AG09309 (cell line): ENCODE measurements around the gene IL18BP.

Source experiments
- DNase-seq: peaks from one replicate; pipeline ENCODE4 v3.0.0-alpha.2; 2010; ENCODE audit warnings: low read depth
- H3K4me3 ChIP-seq: 2 replicates; pipeline ENCODE4 v1.5.1; 2011; ENCODE audit warnings: mild to moderate bottlenecking, low read depth, low read length, moderate library complexity; ENCODE audit not compliant: control insufficient read depth
- CTCF ChIP-seq: IDR thresholded peaks from 2 replicates; pipeline ENCODE4 v1.5.1; 2011; ENCODE audit warnings: mild to moderate bottlenecking, low read depth, low read length, inconsistent platforms; ENCODE audit not compliant: insufficient read depth, control insufficient read depth; ENCODE audit errors: missing control alignments

The IL18BP gene

GRCh38 chr11:71998649-71999310 is at the start of gene IL18BP:
IL18BP (plus strand) TSS chr11:71998909; CDS start chr11:71999985, 1,076 bp downstream.
- no peak for TF ChIP-seq CTCF
- DNase-seq = no peak
- peak within 1 kb of the TSS; percentile 5; the same call in 1 of the 2 replicates for H3K4me3 ChIP-seq

GRCh38 chr11:71949034-71949433 is 49.7 kb upstream of the IL18BP start:
- no peak for TF ChIP-seq CTCF
- no peak for DNase-seq
- H3K4me3 ChIP-seq = no peak overlapping the region

- DNase-seq = no peak
- TF ChIP-seq CTCF = no peak
- H3K4me3 ChIP-seq = no peak overlapping the region
These were observed 46.9 kb upstream of the IL18BP start for GRCh38 chr11:71951741-71952310.

GRCh38 chr11:71955898-71956456 is 42.7 kb upstream of the IL18BP start:
- no peak overlapping the region for H3K4me3 ChIP-seq
- TF ChIP-seq CTCF = no peak
- DNase-seq = no peak

- TF ChIP-seq CTCF = no peak
- peak; percentile 23 for DNase-seq
- no peak overlapping the region for H3K4me3 ChIP-seq
These were observed 36.2 kb upstream of the IL18BP start for GRCh38 chr11:71962428-71963038.

GRCh38 chr11:71963468-71963867 is 35.2 kb upstream of the IL18BP start:
- TF ChIP-seq CTCF = no peak

More at GRCh38 chr11:71963468-71963867, 35.2 kb upstream of the IL18BP start:
- H3K4me3 ChIP-seq = no peak overlapping the region
- no peak for DNase-seq
